Ishikawa (cell line): ENCODE results near the gene CD82.

Experiments
- CEBPB ChIP-seq: IDR thresholded peaks from 2 replicates; pipeline ENCODE4 v1.6.1; 2012
- CREB1 ChIP-seq: IDR thresholded peaks from 2 replicates; pipeline ENCODE4 v1.6.1; 2012; ENCODE audit warnings: low read depth
- EP300 ChIP-seq: IDR thresholded peaks from 2 replicates; pipeline ENCODE4 v1.6.1; 2012; ENCODE audit warnings: borderline replicate concordance
- RAD21 ChIP-seq: IDR thresholded peaks from 2 replicates; pipeline ENCODE4 v1.6.1; 2012; ENCODE audit warnings: low read depth
- TAF1 ChIP-seq: IDR thresholded peaks from 2 replicates; pipeline ENCODE4 v1.6.1; 2012; ENCODE audit warnings: low read depth, mild to moderate bottlenecking
- TEAD4 ChIP-seq: IDR thresholded peaks from 2 replicates; pipeline ENCODE4 v1.6.1; 2012

DNA sequence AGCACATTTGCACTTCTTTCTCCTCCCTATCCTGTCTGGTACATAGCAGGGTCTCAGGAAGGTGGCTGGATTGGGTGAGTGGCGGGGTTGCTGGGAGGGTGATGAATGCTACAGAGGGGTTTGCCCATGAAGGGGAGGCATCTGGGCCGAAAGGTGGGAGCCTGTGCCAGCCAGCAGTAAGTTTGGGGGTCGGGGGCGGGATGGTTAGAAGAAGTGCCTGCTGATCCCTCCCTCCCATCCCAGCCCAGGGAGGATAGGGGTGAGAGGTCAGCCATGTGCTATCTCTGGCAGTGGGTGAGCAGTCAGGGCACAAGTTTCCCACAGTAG is 2.8 kb downstream of the CD82 start:
- no peak for TF ChIP-seq TAF1
- TF ChIP-seq EP300 = no peak
- no peak for TF ChIP-seq RAD21
- no peak for TF ChIP-seq CREB1
- no peak for TF ChIP-seq CEBPB
- TF ChIP-seq TEAD4 = no peak
